ENCODE data around the gene CCDC136. TPM values are rescaled to one million over a fixed set of nuclear protein-coding genes. Genes with fewer than 3 reads are reported as not detected.

The CCDC136 gene
- total RNA-seq, 2 donors from 2014 or later = 46.0 to 51.2 TPM

DNA sequence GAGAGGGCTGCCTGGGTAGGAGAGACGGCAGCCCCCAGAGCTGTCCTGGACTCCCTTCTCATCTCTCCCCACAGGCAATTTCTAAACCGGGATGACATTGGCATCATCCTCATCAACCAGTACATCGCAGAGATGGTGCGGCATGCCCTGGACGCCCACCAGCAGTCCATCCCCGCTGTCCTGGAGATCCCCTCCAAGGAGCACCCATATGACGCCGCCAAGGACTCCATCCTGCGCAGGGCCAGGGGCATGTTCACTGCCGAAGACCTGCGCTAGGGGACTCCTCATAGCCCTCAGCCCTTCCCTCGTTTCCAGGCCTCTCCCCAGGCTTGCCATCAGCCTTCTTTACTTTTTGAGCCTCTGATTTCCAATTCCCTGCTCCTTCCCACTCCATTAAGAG, 73.5 kb downstream of the CCDC136 start:
- DNase-seq = no peak
- Mint-ChIP-seq H3K4me1 (peaks cover 21% of the 10 kb centered on the region), H3K9me3 (no peaks in the 10 kb centered on the region), H3K27me3 (ENCODE audit: insufficient read depth) (peaks cover 28% of the 10 kb centered on the region), H3K4me3 (no peak overlapping the region), H3K27ac (no peak overlapping the region), H3K36me3 (ENCODE audit: low read depth) (peaks cover 22% of the 10 kb centered on the region)
- Histone ChIP-seq H3K27ac (ENCODE audit: low read depth, low read length) (no peak overlapping the region), H3K4me3 (ENCODE audit: low read length) (no peak overlapping the region), H3K27me3 (ENCODE audit: control insufficient read depth, insufficient read depth, low read length, poor library complexity, severe bottlenecking) (peaks cover 22% of the 10 kb centered on the region), H3K9me3 (ENCODE audit: control insufficient read depth, low read length) (no peaks in the 10 kb centered on the region), H3K36me3 (ENCODE audit: control insufficient read depth, insufficient read depth, low read length) (peaks cover 18% of the 10 kb centered on the region), H3K9ac (ENCODE audit: extremely low read depth, low read length, poor library complexity, severe bottlenecking) (no peak overlapping the region), H3K4me1 (ENCODE audit: control insufficient read depth, insufficient read depth, low read length) (no peaks in the 10 kb centered on the region)
- 95 to 97% methylated on average over 8 to 12 of the region's 12 CpGs for WGBS, 2 experiments (ENCODE audit: insufficient coverage in 1 of 2, insufficient read length in 1 of 2)
- TF ChIP-seq, protein P1, sequence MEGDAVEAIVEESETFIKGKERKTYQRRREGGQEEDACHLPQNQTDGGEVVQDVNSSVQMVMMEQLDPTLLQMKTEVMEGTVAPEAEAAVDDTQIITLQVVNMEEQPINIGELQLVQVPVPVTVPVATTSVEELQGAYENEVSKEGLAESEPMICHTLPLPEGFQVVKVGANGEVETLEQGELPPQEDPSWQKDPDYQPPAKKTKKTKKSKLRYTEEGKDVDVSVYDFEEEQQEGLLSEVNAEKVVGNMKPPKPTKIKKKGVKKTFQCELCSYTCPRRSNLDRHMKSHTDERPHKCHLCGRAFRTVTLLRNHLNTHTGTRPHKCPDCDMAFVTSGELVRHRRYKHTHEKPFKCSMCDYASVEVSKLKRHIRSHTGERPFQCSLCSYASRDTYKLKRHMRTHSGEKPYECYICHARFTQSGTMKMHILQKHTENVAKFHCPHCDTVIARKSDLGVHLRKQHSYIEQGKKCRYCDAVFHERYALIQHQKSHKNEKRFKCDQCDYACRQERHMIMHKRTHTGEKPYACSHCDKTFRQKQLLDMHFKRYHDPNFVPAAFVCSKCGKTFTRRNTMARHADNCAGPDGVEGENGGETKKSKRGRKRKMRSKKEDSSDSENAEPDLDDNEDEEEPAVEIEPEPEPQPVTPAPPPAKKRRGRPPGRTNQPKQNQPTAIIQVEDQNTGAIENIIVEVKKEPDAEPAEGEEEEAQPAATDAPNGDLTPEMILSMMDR (conservative IDR thresholded peaks at IDR 0.05) = no peak

DNA sequence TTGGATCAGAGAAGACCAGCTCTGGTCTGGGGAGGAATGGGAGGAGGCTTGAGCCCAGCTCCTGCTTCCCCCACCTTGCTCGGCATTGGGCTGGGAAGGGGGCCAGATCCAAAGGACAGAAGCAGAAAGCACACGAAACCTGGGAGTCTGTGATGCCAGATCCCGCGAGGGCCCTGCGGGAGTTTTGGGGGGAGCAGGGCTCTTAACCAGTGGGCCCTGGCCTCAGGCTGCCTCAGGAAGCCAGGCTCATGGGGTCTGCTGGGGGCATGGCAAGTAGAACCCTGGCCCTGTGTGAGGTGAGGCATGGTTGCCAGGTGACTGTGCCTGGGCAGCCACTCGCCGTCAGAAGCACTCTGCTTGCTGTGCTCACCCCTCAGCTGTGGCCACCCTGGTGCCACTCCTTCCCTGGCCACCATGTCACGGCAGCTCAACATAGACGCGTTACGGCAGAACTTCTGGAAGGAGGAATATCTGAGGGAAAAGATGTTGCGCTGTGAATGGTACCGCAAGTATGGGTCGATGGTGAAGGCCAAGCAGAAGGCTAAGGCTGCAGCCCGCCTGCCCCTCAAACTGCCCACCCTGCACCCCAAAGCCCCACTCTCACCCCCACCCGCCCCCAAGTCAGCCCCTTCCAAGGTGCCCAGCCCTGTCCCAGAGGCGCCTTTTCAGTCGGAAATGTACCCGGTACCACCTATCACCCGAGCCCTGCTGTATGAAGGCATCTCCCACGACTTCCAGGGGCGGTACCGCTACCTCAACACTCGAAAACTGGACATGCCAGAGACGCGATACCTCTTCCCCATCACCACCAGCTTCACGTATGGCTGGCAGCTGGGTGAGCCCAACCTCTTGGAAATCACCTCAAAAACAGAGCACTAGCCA, 74.5 kb downstream of the CCDC136 start:
- H3K36me3 Mint-ChIP-seq (ENCODE audit: low read depth) = peaks cover 22% of the 10 kb centered on the region
- Histone ChIP-seq H3K4me3 (ENCODE audit: low read length) (no peak overlapping the region), H3K9ac (ENCODE audit: extremely low read depth, low read length, poor library complexity, severe bottlenecking) (no peak overlapping the region), H3K9me3 (ENCODE audit: control insufficient read depth, low read length) (no peaks in the 10 kb centered on the region), H3K4me1 (ENCODE audit: control insufficient read depth, insufficient read depth, low read length) (no peaks in the 10 kb centered on the region), H3K27ac (ENCODE audit: low read depth, low read length) (no peak overlapping the region), H3K27me3 (ENCODE audit: control insufficient read depth, insufficient read depth, low read length, poor library complexity, severe bottlenecking) (peaks cover 31% of the 10 kb centered on the region), H3K36me3 (ENCODE audit: control insufficient read depth, insufficient read depth, low read length) (peaks cover 18% of the 10 kb centered on the region)
- H3K4me3 Mint-ChIP-seq = no peak overlapping the region
- no peak for DNase-seq
- H3K9me3 Mint-ChIP-seq = no peaks in the 10 kb centered on the region
- no peak overlapping the region for H3K27ac Mint-ChIP-seq
- TF ChIP-seq, protein P1 (conservative IDR thresholded peaks at IDR 0.05) = no peak
- H3K27me3 Mint-ChIP-seq (ENCODE audit: insufficient read depth) = peaks cover 37% of the 10 kb centered on the region
- H3K4me1 Mint-ChIP-seq = peaks cover 19% of the 10 kb centered on the region
- WGBS, 2 experiments (ENCODE audit: insufficient coverage in 1 of 2, insufficient read length in 1 of 2) = 96 to 98% methylated on average over 12 to 27 of the region's 27 CpGs

DNA sequence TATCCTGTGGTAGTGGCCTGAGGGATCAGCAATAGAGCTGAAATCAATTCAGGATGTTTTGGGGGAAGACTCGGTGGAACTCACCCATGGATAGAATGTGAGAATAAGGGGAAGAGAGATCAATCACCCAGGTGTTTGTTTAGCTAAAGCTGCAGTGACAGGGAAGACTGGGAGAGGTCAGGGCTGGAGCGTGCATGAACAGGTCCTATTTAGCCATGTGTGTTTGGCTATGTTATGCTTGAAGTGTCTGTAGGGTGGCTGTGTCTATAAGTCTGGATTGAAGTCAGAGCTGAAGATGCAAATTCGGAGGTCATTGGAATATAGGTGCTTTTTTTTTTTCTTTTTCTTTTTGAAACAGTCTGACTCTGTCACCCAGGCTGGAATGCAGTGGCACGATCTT, 75.5 kb downstream of the CCDC136 start:
- H3K4me1 ChIP-seq (ENCODE audit: control insufficient read depth, insufficient read depth, low read length) = no peaks in the 10 kb centered on the region
- Mint-ChIP-seq H3K27me3 (ENCODE audit: insufficient read depth) (peaks cover 47% of the 10 kb centered on the region), H3K9me3 (no peaks in the 10 kb centered on the region), H3K36me3 (ENCODE audit: low read depth) (peaks cover 22% of the 10 kb centered on the region), H3K27ac (no peak overlapping the region), H3K4me3 (no peak overlapping the region), H3K4me1 (peaks cover 19% of the 10 kb centered on the region)
- H3K9me3 ChIP-seq (ENCODE audit: control insufficient read depth, low read length) = no peaks in the 10 kb centered on the region
- no peak overlapping the region for H3K4me3 ChIP-seq (ENCODE audit: low read length)
- no peak overlapping the region for H3K9ac ChIP-seq (ENCODE audit: extremely low read depth, low read length, poor library complexity, severe bottlenecking)
- DNase-seq = no peak
- WGBS, 2 experiments (ENCODE audit: insufficient coverage in 1 of 2, insufficient read length in 1 of 2) = 92 to 94% methylated on average over 2 to 4 of the region's 4 CpGs
- peaks cover 33% of the 10 kb centered on the region for H3K27me3 ChIP-seq (ENCODE audit: control insufficient read depth, insufficient read depth, low read length, poor library complexity, severe bottlenecking)
- TF ChIP-seq, protein P1 (conservative IDR thresholded peaks at IDR 0.05) = no peak
- peaks cover 18% of the 10 kb centered on the region for H3K36me3 ChIP-seq (ENCODE audit: control insufficient read depth, insufficient read depth, low read length)
- H3K27ac ChIP-seq (ENCODE audit: low read depth, low read length) = no peak overlapping the region

Measured in endodermal cell (in vitro differentiated cells).